ENCODE results near the gene PSEN2.
"Not testable (repeated sequence)": the region's sequence is repeated elsewhere in the genome, so short reads cannot be mapped to it uniquely, and the experiment has no call there.

DNA sequence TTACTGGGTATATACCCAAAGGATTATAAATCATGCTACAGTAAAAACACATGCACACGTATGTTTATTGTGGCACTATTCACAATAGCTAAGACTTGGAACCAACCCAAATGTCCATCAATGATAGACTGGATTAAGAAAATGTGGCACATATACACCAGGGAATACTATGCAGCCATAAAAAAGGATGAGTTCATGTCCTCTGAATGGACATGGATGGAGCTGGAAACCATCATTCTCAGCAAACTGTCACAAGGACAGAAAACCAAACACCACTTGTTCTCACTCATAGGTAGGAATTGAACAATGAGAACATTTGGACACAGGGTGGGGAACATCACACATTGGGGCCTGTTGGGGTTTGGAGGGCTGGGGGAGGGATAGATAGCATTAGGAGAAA is 15.9 kb upstream of the PSEN2 start:
- TF ChIP-seq, protein P1, sequence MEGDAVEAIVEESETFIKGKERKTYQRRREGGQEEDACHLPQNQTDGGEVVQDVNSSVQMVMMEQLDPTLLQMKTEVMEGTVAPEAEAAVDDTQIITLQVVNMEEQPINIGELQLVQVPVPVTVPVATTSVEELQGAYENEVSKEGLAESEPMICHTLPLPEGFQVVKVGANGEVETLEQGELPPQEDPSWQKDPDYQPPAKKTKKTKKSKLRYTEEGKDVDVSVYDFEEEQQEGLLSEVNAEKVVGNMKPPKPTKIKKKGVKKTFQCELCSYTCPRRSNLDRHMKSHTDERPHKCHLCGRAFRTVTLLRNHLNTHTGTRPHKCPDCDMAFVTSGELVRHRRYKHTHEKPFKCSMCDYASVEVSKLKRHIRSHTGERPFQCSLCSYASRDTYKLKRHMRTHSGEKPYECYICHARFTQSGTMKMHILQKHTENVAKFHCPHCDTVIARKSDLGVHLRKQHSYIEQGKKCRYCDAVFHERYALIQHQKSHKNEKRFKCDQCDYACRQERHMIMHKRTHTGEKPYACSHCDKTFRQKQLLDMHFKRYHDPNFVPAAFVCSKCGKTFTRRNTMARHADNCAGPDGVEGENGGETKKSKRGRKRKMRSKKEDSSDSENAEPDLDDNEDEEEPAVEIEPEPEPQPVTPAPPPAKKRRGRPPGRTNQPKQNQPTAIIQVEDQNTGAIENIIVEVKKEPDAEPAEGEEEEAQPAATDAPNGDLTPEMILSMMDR (conservative IDR thresholded peaks at IDR 0.05 in 1 of 2, IDR thresholded peaks at IDR 0.05 in 1 of 2; ENCODE audit: low read depth in 1 of 2, low read length in 2 of 2), result not testable (repeated sequence)
- TF ChIP-seq EZH2 (IDR thresholded peaks at IDR 0.05; ENCODE audit: low read length, missing control alignments), result not testable (repeated sequence)
